ENCODE data around the gene NLK. TPM values are rescaled to one million over a fixed set of nuclear protein-coding genes. Genes with fewer than 3 reads are reported as not detected.
"Not testable (repeated sequence)": the region's sequence is repeated elsewhere in the genome, so short reads cannot be mapped to it uniquely, and the experiment has no call there.

Gene NLK
- total RNA-seq, result 10 to 100 TPM; 15.5 to 19.6 TPM

DNA sequence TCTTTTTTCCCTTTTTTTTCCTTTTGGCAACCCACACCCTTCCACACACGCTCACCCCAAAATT, at the start of gene NLK:
NLK (plus strand) TSS at position 21 of the 64 bp plus-strand sequence. CDS start 197 bp downstream, outside the sequence.
- Mint-ChIP-seq H3K36me3 (no peaks in the 10 kb centered on the region), H3K27me3 (peaks cover 0 to 5% of the 10 kb centered on the region in 2 donors), H3K4me1 (ENCODE audit: low read depth in 2 of 2) (peaks cover 54 to 57% of the 10 kb centered on the region in 2 donors), H3K4me3 (peak within 1 kb of the TSS; percentile 84), H3K27ac (peak within 1 kb of the TSS; percentile 81 to 82), H3K9me3 (no peaks in the 10 kb centered on the region)
- ATAC-seq (no peak), DNase-seq (ENCODE audit: low spot score) (no peak)

- peaks cover 16 to 19% of the 10 kb centered on the region in 2 donors for H3K27me3 Mint-ChIP-seq
- DNase-seq (ENCODE audit: low spot score) (no peak), ATAC-seq (no peak)
- no peaks in the 10 kb centered on the region for H3K9me3 Mint-ChIP-seq
- no peaks in the 10 kb centered on the region for H3K36me3 Mint-ChIP-seq
- H3K4me1 Mint-ChIP-seq (ENCODE audit: low read depth in 2 of 2), result no peaks in the 10 kb centered on the region
- H3K4me3 Mint-ChIP-seq, result no peak overlapping the region
- no peak overlapping the region for H3K27ac Mint-ChIP-seq
Measured at GRCh38 chr17:27993161-27993695, 49.2 kb upstream of the NLK start.

DNA sequence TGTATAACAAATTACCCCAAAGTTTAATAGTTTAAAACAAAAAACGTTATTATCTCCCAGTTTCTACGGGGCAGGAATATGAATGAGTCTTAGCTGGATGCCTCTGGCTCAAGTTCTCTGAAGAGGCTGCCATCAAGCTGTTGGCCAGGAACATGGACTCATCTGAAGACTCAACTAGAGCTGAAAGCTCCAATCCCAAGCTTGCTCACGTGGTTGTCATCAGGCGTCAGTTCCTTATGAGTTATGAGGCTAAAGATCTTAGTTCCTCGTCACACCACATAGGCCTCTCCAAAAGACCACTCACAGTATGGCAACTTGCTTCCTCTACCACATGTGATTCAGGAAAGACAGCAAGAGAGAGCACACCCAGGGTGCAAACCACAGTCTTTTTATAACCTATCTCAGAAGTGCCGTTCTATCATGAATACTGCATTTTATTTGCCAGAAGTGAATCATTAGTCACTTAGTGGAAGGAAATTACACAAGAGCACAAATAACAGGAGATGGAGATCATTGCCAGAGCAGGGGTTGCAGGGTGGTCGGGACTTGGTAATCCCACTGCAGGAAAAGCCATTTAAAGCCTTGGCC, 48.7 kb upstream of the NLK start:
- DNase-seq (ENCODE audit: low spot score) (no peak), ATAC-seq (no peak)
- Mint-ChIP-seq H3K27me3 (peaks cover 22 to 23% of the 10 kb centered on the region in 2 donors), H3K36me3 (no peaks in the 10 kb centered on the region), H3K27ac (no peak overlapping the region), H3K9me3 (no peaks in the 10 kb centered on the region), H3K4me3 (no peak overlapping the region), H3K4me1 (ENCODE audit: low read depth in 2 of 2) (no peaks in the 10 kb centered on the region)

DNA sequence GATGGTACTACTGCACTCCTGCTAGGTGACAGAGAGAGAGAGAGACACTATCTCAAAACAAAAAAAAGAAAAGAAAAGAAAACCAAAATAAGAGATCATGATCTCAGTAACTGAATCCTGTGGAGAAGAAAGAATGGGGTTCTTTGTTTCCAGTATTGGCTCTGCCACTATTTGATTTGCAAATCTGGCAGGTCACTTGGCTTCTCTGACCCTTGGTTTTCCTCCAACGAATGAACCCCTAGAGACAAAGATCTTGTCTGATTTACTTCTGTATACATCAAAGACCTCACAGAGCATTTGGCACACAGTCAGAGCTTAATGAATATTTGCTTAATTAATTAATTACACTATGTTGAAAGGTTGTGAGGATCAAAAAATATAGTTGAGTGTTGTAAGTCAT, 47.9 kb upstream of the NLK start:
- Mint-ChIP-seq H3K36me3 (no peaks in the 10 kb centered on the region), H3K4me3 (no peak overlapping the region), H3K27ac (no peak overlapping the region), H3K9me3 (no peaks in the 10 kb centered on the region), H3K27me3 (peaks cover 24% of the 10 kb centered on the region in 2 donors), H3K4me1 (ENCODE audit: low read depth in 2 of 2) (no peaks in the 10 kb centered on the region)
- no peak for ATAC-seq
- no peak for DNase-seq (ENCODE audit: low spot score)

DNA sequence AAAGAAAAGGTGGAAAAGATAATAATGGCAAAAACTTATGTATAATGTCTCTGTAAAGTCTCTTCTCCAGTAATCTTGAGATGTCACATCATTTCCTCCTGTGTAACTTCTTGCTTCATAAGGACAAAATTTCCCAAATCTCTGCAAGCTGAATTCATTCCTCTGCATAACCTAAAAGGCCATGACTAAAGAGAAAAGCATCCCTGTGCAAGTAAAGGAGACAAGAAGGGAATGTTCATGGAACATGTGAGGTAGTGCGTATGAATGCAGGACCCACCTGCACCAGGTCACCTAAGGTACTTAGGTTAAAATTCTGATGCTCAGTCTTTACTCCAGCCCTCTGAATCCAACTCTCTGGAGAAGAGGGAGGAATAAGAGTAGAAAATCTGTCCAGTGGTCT, 46.9 kb upstream of the NLK start:
- H3K27ac Mint-ChIP-seq, result no peak overlapping the region
- H3K36me3 Mint-ChIP-seq, result no peaks in the 10 kb centered on the region
- H3K4me1 Mint-ChIP-seq (ENCODE audit: low read depth in 2 of 2), result no peaks in the 10 kb centered on the region
- DNase-seq (ENCODE audit: low spot score), result no peak
- no peaks in the 10 kb centered on the region for H3K9me3 Mint-ChIP-seq
- no peak for ATAC-seq
- no peak overlapping the region for H3K4me3 Mint-ChIP-seq
- peaks cover 26 to 28% of the 10 kb centered on the region in 2 donors for H3K27me3 Mint-ChIP-seq

DNA sequence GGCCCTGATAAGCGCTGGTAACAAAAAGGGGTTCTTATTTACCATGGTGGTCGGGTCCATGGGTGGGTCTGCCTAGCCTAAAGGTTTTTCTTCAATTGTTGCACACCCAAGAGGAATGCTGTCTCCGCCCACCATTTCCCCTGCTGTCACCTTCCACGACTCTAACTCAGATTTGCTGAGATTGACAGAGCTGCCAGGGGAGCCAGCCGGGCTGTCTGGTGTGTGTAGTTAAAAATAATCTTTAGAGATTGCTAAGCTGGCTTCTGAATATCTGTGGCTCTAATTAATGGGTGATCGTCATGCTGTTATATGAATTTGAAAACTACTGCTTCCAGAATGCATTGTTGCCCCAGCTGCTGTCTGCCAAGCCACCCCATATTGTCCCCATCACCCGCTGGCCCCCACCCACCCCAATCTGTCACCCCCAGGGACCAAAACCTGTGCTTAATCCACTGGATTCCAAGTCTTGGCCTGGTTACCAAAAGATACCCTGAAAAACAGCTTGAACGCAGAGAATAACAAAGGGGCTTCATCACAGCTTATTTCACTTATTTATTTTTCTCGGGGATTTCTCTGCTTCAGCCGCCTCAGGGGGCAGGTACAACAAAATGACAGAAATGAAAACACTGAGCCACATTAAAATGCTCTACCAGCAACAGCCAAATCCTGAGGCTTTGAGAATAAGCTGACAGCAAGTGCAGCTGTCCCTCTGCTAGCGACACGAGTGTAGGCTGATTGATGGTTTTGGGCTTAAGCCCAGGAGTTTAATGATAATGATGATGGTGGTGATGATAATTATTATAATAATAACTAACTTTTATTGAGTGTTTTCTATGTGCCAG, 46.1 kb upstream of the NLK start:
- no peaks in the 10 kb centered on the region for H3K36me3 Mint-ChIP-seq
- ATAC-seq, result no peak

GRCh38 chr17:27997044-27997401, 45.5 kb upstream of the NLK start:
- ATAC-seq (no peak), DNase-seq (ENCODE audit: low spot score) (no peak)
- Mint-ChIP-seq H3K4me1 (ENCODE audit: low read depth in 2 of 2) (no peaks in the 10 kb centered on the region), H3K36me3 (no peaks in the 10 kb centered on the region), H3K4me3 (no peak overlapping the region), H3K27ac (no peak overlapping the region), H3K27me3 (peaks cover 19 to 21% of the 10 kb centered on the region in 2 donors), H3K9me3 (no peaks in the 10 kb centered on the region)

More for the DNA sequence above, 46.1 kb upstream of the NLK start:
- Mint-ChIP-seq H3K9me3 (no peaks in the 10 kb centered on the region), H3K27me3 (peaks cover 19 to 22% of the 10 kb centered on the region in 2 donors), H3K4me1 (ENCODE audit: low read depth in 2 of 2) (no peaks in the 10 kb centered on the region), H3K4me3 (no peak overlapping the region), H3K27ac (no peak overlapping the region)
- DNase-seq (ENCODE audit: low spot score), result no peak

DNA sequence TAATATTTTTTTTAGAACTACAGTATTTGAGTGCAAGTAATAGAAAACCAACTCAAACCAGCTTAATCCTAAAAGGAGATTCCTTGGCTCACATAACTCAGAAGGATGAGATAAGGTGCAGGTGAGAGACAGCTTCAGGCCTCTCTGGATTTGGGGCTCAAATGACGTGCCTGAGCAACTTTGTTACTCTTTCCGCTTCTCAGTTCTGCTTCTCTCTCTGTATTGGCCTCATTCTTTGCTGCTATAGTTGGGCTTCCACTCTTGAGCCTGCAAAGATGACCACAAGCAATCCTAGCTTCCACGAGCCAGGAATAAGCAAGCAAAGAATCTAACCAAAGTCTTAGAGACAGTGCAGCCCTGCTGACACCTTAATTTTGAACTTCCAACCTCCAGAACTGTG, 45.0 kb upstream of the NLK start:
- DNase-seq (ENCODE audit: low spot score) (no peak), ATAC-seq (no peak)
- Mint-ChIP-seq H3K36me3 (no peaks in the 10 kb centered on the region), H3K4me3 (no peak overlapping the region), H3K4me1 (ENCODE audit: low read depth in 2 of 2) (no peaks in the 10 kb centered on the region), H3K9me3 (no peaks in the 10 kb centered on the region), H3K27ac (no peak overlapping the region), H3K27me3 (peaks cover 17 to 21% of the 10 kb centered on the region in 2 donors)

DNA sequence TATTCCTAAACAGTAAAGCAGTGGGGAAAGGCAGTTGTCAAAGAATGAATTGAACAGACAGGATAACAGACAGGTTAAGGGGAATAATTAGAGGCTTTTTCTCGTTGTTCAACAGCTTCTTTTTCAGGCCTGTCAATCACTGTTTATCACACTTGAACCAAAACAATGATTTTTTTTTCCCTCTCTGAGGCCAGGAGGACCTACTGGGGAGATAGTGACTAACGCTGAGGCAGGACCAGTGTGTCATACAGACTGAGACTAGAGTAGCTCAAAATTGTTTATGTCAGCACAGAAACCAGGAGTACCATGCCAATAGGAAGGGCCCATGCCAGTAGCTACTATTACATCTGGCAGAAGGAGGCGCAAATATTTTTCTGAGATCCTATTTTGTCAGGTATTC, 41.3 kb upstream of the NLK start:
- Mint-ChIP-seq H3K27ac (no peak overlapping the region), H3K27me3 (peaks cover 13 to 27% of the 10 kb centered on the region in 2 donors), H3K4me3 (no peak overlapping the region), H3K9me3 (no peaks in the 10 kb centered on the region), H3K4me1 (ENCODE audit: low read depth in 2 of 2) (no peaks in the 10 kb centered on the region), H3K36me3 (no peaks in the 10 kb centered on the region)
- ATAC-seq, result no peak
- DNase-seq (ENCODE audit: low spot score), result no peak

GRCh38 chr17:28004344-28004743, 38.1 kb upstream of the NLK start:
- no peak overlapping the region for H3K27ac Mint-ChIP-seq
- H3K4me3 Mint-ChIP-seq, result no peak overlapping the region
- H3K9me3 Mint-ChIP-seq, result no peaks in the 10 kb centered on the region

DNA sequence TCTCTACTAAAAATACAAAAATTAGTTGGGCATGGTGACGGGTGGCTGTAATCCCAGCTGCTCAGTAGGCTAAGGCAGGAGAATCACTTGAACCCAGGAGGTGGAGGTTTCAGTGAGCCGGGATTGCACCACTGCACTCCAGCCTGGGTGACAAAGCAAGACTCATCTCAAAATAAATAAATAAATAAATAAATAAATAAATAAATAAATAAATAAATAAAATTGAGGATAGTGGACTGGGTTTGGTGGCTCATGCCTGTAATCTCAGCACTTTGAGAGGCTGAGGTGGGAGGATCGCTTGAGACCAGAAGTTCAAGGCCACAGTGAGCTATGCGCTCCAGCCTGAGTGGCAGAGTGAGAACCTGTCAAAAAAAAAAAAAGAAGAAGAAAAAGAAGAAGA, 34.6 kb upstream of the NLK start:
- H3K36me3 Mint-ChIP-seq; H3K4me1 Mint-ChIP-seq (ENCODE audit: low read depth in 2 of 2); ATAC-seq; H3K27ac Mint-ChIP-seq; DNase-seq (ENCODE audit: low spot score); H3K4me3 Mint-ChIP-seq; H3K9me3 Mint-ChIP-seq: not testable (repeated sequence)
- peaks cover 12 to 18% of the 10 kb centered on the region in 2 donors for H3K27me3 Mint-ChIP-seq

More at GRCh38 chr17:28004344-28004743, 38.1 kb upstream of the NLK start:
- no peak for ATAC-seq
- Mint-ChIP-seq H3K4me1 (ENCODE audit: low read depth in 2 of 2) (no peaks in the 10 kb centered on the region), H3K36me3 (no peaks in the 10 kb centered on the region), H3K27me3 (peaks cover 8 to 20% of the 10 kb centered on the region in 2 donors)
- no peak for DNase-seq (ENCODE audit: low spot score)

DNA sequence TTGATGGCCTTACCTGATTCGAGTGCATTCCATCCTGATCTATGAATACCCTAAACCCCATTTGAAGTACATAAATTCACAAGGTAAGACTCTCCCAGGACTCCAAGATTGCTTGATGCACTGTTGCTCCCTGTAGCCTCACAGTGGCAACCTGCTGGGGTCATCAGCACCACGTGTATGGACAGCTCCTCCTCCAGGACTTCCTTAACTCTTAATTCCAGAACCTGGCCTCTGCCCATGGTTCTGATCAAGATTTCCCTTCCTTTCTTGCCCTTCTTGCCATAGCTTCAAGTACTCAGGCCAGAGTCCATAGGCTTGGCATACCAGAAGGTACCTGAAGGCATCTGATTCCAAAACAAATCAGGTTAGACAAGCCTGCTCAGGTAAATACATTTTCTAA, 34.0 kb upstream of the NLK start:
- DNase-seq (ENCODE audit: low spot score) (no peak), ATAC-seq (no peak)
- Mint-ChIP-seq H3K27ac (no peak overlapping the region), H3K4me3 (no peak overlapping the region), H3K27me3 (peaks cover 12 to 23% of the 10 kb centered on the region in 2 donors), H3K4me1 (ENCODE audit: low read depth in 2 of 2) (no peaks in the 10 kb centered on the region), H3K36me3 (no peaks in the 10 kb centered on the region), H3K9me3 (no peaks in the 10 kb centered on the region)

DNA sequence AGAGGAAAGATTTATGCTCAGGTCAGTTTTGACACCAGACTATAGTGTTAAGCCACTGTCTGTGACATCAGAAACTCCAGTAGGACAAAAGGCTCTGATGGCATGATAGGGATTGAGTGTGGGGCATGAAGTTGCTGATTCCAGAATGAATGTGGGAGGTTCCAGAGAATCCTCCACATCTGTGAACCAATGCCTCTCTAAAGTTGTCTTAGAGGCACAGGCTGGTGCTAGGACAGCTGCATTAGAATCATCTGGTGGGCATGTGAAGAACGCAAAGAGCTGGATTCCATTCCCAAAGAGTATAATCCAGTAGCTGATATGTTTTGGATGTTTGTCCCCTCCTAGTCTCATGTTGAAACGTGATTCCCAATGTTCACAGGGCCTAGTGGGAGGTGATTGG, 32.1 kb upstream of the NLK start:
- no peak for ATAC-seq
- Mint-ChIP-seq H3K36me3 (no peaks in the 10 kb centered on the region), H3K4me1 (ENCODE audit: low read depth in 2 of 2) (no peaks in the 10 kb centered on the region), H3K27ac (no peak overlapping the region), H3K4me3 (no peak overlapping the region), H3K27me3 (peaks cover 13 to 28% of the 10 kb centered on the region in 2 donors), H3K9me3 (no peaks in the 10 kb centered on the region)
- no peak for DNase-seq (ENCODE audit: low spot score)

DNA sequence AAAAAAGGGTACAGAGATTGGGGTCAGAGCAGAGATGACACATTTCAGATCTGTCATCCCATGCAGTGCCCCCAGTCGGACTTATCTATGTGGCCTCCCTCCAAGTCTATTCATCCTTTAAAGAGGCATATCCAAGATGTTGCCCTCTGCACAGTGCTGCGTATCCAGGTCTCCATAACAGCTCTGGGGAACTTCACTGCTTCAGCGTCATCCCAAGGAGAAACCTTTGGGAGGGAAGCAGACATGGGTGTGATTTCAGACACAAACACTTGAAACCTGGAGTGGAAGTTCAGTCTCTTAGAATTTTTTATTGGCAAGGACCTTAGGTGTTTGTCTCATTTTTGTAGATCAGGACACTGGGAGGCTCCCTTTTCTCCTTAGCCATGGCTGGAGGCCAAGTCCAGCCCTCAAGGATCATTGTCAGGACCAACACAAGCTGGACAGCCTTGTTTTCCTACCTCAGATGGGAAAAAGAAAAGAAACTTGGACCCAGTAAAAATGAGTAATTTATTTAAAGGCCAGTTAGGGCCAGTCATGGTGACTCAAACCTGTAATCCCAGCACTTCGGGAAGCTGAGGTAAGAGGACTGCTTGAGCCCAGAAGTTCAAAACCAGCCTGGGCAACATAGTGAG, 23.9 kb upstream of the NLK start:
- DNase-seq (ENCODE audit: low spot score) (no peak), ATAC-seq (no peak)
- Mint-ChIP-seq H3K36me3 (no peaks in the 10 kb centered on the region), H3K27me3 (peaks cover 16 to 31% of the 10 kb centered on the region in 2 donors), H3K4me1 (ENCODE audit: low read depth in 2 of 2) (no peaks in the 10 kb centered on the region), H3K4me3 (no peak overlapping the region), H3K9me3 (no peaks in the 10 kb centered on the region), H3K27ac (no peak overlapping the region)

Measured in natural killer cell treated with Interleukin-12 subunit alpha and Interleukin-12 subunit beta and Interleukin-15 and Interleukin-18, amount 100 ng/mL, for 72 hours (primary cell).